Activated T-cell treated with anti-CD3 and anti-CD28 coated beads for 24 hours (primary cell): ENCODE results near the gene SOX18.

Experiments
- DNase-seq: peaks from one replicate; pipeline ENCODE4 v3.0.0-alpha.2; 2020; ENCODE audit warnings: low read depth

The SOX18 gene

GRCh38 chr20:64051561-64052325, 2.3 kb upstream of the SOX18 start:
- no peak for DNase-seq

GRCh38 chr20:64051033-64051452, 1.6 kb upstream of the SOX18 start:
- DNase-seq = no peak

- DNase-seq = no peak
These were observed 1.0 kb upstream of the SOX18 start for GRCh38 chr20:64050261-64051032.

GRCh38 chr20:64049878-64050260, 430 bp upstream of the SOX18 start:
- no peak for DNase-seq

GRCh38 chr20:64048402-64049044, 916 bp downstream of the SOX18 start:
- no peak for DNase-seq

- DNase-seq = no peak
These were observed 1.5 kb downstream of the SOX18 start for GRCh38 chr20:64047968-64048401.

- DNase-seq = no peak
These were observed 2.4 kb downstream of the SOX18 start for GRCh38 chr20:64047046-64047389.

GRCh38 chr20:64045346-64046011, 4.0 kb downstream of the SOX18 start:
- no peak for DNase-seq

GRCh38 chr20:64044484-64045247, 4.8 kb downstream of the SOX18 start:
- no peak for DNase-seq

GRCh38 chr20:64043768-64044167, 5.7 kb downstream of the SOX18 start:
- DNase-seq = no peak

- DNase-seq = no peak
These were observed 7.2 kb downstream of the SOX18 start for GRCh38 chr20:64042054-64042781.

- no peak for DNase-seq
These were observed 7.7 kb downstream of the SOX18 start for GRCh38 chr20:64041781-64042053.

GRCh38 chr20:64041040-64041780, 8.2 kb downstream of the SOX18 start:
- DNase-seq = no peak

- no peak for DNase-seq
These were observed 9.0 kb downstream of the SOX18 start for GRCh38 chr20:64040231-64041039.

- DNase-seq = no peak
These were observed 9.9 kb downstream of the SOX18 start for GRCh38 chr20:64039293-64040160.

- peak; percentile 69 for DNase-seq
These were observed 10.7 kb downstream of the SOX18 start for GRCh38 chr20:64038565-64039292.

GRCh38 chr20:64038224-64038564, 11.2 kb downstream of the SOX18 start:
- no peak for DNase-seq
